ENCODE data around the gene HEXD. TPM values are rescaled to one million over a fixed set of nuclear protein-coding genes. Genes with fewer than 3 reads are reported as not detected.

HEXD gene
- polyA plus RNA-seq, 5 donors: 31.0 to 50.9 (median 39.1) TPM

GRCh38 chr17:82414548-82415281 lies 3.4 kb upstream of the HEXD start:
- DNase-seq: peak; percentile 59 to 62

- DNase-seq: no peak
Measured at GRCh38 chr17:82415336-82415735, 2.8 kb upstream of the HEXD start.

GRCh38 chr17:82415786-82416185 lies 2.4 kb upstream of the HEXD start:
- no peak for DNase-seq

- no peak for DNase-seq
Measured at GRCh38 chr17:82416264-82416663, 1.9 kb upstream of the HEXD start.

DNA sequence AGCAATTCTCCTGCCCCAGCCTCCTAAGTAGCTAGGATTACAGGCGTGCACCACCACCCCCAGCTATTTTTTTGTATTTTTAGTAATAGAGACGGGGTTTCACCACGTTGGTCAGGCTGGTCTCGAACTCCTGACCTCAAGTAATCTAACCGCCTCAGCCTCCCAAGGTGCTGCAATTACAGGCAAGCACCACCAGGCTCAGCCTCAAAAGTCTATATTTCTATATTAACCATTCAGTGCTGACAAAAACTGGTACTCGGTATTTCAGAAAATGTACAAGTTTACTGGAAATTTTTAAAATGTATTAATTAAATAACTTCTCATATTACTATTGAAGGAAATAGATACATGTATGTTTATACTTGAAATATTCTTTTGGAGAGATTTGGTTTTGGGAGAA lies 1.4 kb upstream of the HEXD start:
- DNase-seq: no peak

GRCh38 chr17:82419540-82419939 lies 1.4 kb downstream of the HEXD start:
- no peak for DNase-seq

DNA sequence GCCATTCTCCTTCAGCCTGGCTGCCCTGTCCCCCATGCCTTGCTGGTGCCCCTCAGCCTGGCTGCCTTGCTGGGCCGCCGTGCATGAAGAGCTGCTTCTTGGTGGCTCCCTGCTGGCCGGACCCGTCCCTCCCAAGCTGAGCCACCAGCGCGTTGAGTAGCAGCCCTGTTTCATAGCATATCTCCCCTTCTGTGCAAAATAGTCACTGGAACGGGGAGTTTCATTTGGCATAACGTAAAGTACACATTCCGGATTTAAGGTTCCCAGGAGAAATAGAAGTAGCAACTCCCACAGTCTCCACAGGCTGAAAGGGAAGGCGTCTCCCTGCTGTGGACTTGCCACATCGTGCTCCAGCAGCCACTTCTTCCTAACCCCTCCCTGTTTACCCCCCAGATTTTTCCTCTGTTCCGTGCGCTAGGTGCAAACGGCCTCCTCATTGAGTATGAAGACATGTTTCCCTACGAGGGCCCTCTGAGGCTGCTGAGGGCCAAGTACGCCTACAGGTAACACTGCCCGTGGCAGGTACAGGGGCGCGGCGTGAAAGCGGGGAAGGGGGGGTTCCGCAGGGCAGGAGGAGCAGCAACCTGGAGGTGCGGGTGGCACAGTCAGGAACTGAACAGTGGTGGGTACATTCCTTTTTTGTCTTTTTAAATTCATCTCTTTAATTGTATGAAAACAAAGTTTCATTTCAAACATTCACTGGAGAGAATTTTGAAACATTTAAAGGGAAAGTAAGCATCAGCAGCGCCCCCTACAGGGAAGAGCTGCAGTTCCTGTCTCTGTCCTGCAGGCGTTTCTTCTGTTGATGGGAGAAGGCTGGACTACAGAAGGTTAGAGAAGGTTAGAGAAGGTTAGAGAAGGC lies 6.1 kb downstream of the HEXD start:
- no peak for DNase-seq

GRCh38 chr17:82424863-82425159 lies 6.7 kb downstream of the HEXD start:
- no peak for DNase-seq

GRCh38 chr17:82428546-82428945 lies 10.4 kb downstream of the HEXD start:
- no peak for DNase-seq

DNA sequence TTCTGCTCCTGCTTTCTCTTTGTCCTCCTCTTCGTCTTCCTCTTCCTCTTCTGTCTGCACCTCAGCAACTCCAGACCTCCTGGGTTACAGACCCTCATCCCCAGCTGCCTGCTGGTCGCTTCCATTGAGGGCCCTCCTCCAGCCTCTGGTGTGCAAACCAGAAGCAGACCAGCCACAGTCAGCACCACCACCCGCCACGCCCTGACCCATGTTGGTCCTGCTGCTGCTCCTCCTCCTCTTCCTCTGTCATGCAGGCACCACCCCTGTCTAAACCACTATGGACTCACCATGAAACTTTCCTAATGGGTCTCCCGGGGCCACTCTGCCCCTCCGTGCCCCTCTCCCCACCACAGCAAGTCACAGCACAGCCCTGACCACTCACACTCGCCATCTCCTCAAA lies 11.7 kb downstream of the HEXD start:
- DNase-seq: no peak

DNA sequence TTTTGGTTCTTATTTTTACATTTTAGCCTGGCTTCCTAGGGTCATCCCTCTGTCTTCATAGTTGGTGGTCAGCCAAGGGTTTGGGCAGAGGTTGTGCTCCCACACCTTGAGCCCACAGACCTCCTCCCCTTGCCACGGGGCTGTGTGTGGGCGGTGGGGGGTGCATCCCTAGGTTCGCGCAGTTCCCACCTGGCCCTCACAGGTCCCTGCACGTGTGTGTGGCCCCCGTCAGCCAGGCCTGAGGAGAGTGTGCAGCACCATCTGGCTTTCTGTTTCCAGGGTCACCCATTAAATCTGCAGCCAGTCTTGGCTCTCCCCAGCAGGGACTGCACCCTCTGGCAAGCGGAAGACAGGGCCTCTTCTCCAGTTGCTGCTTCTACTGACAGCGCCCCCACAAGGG lies 13.9 kb downstream of the HEXD start:
- DNase-seq: no peak

DNA sequence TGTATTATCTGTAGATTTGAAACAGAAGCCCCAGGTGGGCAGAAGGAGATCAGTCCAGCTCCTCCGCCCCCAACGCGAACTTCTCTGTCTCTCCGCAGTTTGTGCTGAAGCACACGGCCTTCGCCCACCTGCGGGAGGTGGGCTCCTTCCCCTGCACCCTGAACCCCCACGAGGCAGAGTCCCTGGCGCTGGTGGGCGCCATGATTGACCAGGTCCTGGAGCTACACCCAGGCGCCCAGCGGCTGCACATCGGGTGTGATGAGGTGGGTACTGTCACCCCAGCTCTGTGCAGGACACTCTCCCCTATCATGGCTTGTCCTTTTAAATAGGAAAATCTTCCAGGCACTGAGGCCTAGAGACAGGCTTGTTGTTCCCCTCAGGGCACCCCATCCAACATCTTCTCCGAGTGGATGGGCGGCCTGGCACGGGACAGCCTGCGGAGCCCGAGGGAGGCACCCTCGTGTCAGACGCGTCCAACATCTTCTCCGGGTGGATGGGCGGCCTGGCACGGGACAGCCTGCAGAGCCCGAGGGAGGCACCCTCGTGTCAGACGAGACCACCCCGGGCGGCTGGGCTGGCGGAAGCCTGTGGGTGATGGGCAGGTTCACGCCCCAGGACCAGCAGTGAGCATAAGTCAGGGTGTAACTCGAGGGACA lies 15.5 kb downstream of the HEXD start:
- DNase-seq: no peak

- DNase-seq: no peak
Measured at GRCh38 chr17:82434216-82434565, 16.0 kb downstream of the HEXD start.

- no peak for DNase-seq
Measured at GRCh38 chr17:82435103-82435502, 17.0 kb downstream of the HEXD start.

DNA sequence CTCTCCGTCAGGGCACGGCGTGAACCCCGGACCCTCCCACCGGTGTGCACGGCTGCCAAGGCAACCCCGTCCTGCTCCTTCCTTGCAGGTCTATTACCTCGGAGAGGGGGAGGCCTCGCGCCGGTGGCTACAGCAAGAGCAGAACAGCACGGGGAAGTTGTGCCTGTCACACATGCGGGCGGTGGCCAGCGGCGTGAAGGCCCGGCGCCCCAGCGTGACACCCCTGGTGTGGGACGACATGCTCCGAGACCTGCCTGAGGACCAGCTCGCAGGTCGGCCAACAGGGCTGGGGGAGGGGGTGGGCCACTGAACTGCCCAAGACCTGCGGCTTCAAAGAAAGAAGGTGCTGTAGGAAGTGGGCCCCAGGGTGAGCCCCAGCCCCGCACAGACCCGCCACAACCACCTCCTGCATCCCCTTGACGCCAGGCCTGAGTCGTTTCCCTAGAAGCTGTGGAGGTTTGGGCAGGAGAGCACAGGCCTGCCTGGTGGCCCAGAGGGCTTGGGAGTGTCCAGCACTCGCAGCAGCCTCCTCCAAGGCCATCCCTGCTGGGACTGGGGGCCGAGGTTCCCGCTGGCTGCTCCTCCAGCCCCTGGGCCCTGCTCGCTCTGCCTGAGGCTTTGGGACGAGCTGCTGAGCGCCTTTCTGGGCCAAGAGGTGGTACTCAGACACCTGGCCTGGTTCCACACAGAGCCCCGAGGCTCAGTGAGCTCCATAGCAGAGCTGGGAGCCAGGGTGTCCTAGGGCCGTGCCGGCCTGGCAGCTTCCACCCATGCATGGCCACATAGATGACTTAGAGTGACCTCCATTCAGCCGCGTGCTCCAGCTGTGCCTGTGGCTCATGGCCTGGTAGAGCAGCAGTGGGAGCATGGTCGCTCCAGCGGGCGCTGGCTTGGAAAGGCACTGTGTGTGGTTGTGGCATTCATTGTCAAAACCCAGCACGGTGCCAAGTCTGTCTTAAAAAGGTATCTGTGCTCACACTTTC lies 17.7 kb downstream of the HEXD start:
- no peak for DNase-seq

- no peak for DNase-seq
Measured at GRCh38 chr17:82436601-82437324, 18.6 kb downstream of the HEXD start.

GRCh38 chr17:82437325-82437668 lies 19.1 kb downstream of the HEXD start:
- DNase-seq: no peak

- no peak for DNase-seq
Measured at GRCh38 chr17:82438401-82439193, 20.4 kb downstream of the HEXD start.

DNA sequence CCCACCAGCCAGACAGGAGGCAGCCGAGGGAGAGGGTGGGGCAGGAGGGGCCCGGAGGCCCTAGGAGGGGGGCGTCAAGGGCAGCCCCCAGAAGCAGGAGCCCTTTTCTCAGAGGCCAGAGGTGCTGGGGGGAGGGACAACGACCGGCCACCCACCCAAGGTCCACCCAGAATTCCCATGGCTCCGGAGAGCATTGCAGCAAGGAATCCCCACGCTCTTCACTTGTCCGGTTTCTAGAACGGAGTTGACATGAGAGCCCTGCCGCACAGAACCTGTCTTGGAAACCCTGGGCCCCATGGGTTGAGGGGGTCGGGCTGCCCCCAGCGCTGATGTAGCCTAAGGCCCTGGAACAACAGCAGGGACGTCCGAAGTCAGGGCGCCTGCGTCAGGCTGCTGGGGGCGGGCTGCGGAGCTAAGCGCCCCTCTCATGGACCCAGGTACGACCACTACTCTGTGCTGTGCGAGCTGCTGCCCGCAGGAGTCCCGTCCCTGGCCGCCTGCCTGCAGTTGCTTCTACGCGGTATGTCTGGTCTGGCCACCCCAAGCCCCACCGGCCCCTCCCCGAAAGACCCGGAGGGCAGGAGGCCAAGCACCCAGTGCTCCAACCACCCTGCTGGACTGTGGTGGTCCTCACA lies 21.2 kb downstream of the HEXD start:
- DNase-seq: no peak

GRCh38 chr17:82439829-82440365 lies 21.8 kb downstream of the HEXD start:
- DNase-seq: no peak
